H1 (cell line): ENCODE data around the gene ARHGAP6. TPM values are rescaled to one million over a fixed set of nuclear protein-coding genes. Genes with fewer than 3 reads are reported as not detected.

ENCODE experiments used
- CTCF ChIA-PET: fragments of 300-600 bp; sonication (Branson Sonifier 250); formaldehyde crosslinking; loops from one replicate; lab custom pipeline; 2021; ENCODE audit not compliant: partially characterized antibody; lab: Charles Lee
- POLR2A ChIA-PET: fragments of 300-600 bp; sonication (Branson Sonifier 250); formaldehyde crosslinking; loops from one replicate; lab custom pipeline; 2021; ENCODE audit warnings: inconsistent platforms; ENCODE audit not compliant: partially characterized antibody; lab: Charles Lee
- DNase-seq, 2 experiments: peaks; one replicate each; pipeline versions ENCODE4 v3.0.0 to v3.0.0-alpha.2; 2010 to 2022; ENCODE audit warnings: low spot score in 2 of 2, low read depth in 1 of 2, mixed read lengths in 1 of 2
- FAIRE-seq: peaks from 2 replicates; lab custom pipeline; 2011; peaks lifted over from hg19 to GRCh38; lab: Jason Lieb, UNC
- H2AFZ ChIP-seq: 2 replicates; pipeline ENCODE4 v1.8.1; 2012; ENCODE audit warnings: low read length, inconsistent platforms
- H2AK5ac ChIP-seq: 2 replicates; pipeline ENCODE4 v1.6.1; 2013; ENCODE audit warnings: low read depth, low read length
- H2BK120ac ChIP-seq: replicated peaks from 2 replicates; pipeline ENCODE3; 2013; ENCODE audit warnings: low read depth, low read length, inconsistent platforms
- H2BK12ac ChIP-seq: 2 replicates; pipeline ENCODE4 v1.6.1; 2013; ENCODE audit warnings: low read depth, low read length
- H2BK15ac ChIP-seq: 2 replicates; pipeline ENCODE4 v1.6.1; 2013; ENCODE audit warnings: low read length
- H2BK20ac ChIP-seq: 2 replicates; pipeline ENCODE4 v1.6.1; 2013; ENCODE audit warnings: low read length
- H2BK5ac ChIP-seq: 2 replicates; pipeline ENCODE4 v1.6.1; 2013; ENCODE audit warnings: low read depth, low read length
- H3K14ac ChIP-seq: 2 replicates; pipeline ENCODE4 v1.6.1; 2013; ENCODE audit warnings: inconsistent platforms; ENCODE audit not compliant: insufficient read length
- H3K18ac ChIP-seq: 2 replicates; pipeline ENCODE4 v1.6.1; 2013; ENCODE audit warnings: low read length; ENCODE audit errors: extremely low read depth
- H3K23ac ChIP-seq: 2 replicates; pipeline ENCODE4 v1.6.1; 2013; ENCODE audit warnings: inconsistent platforms; ENCODE audit not compliant: insufficient read length
- H3K23me2 ChIP-seq: 2 replicates; pipeline ENCODE4 v1.6.1; 2013; ENCODE audit warnings: low read depth, low read length
- H3K27ac ChIP-seq: 2 replicates; pipeline ENCODE4 v1.6.1; 2011; ENCODE audit warnings: low read depth, low read length, inconsistent platforms
- H3K27me3 ChIP-seq, 4 experiments: replicated peaks in 1 of 4; 1 replicate in 1 of 4; 2 replicates in 3 of 4; pipeline versions ENCODE4 v1.6.1 to v1.8.1; 2011 to 2013; ENCODE audit warnings: low read length in 3 of 4, mild to moderate bottlenecking in 3 of 4, inconsistent platforms in 2 of 4, mixed read lengths in 2 of 4, moderate library complexity in 1 of 4; ENCODE audit not compliant: control insufficient read depth in 3 of 4, insufficient read depth in 3 of 4; ENCODE audit errors: extremely low read depth in 1 of 4
- H3K36me3 ChIP-seq, 4 experiments: 2 replicates each; pipeline versions ENCODE4 v1.6.1 to v1.8.1; 2011 to 2013; ENCODE audit warnings: mild to moderate bottlenecking in 4 of 4, low read length in 3 of 4, moderate library complexity in 2 of 4, control low read depth in 1 of 4, inconsistent platforms in 1 of 4; ENCODE audit not compliant: insufficient read depth in 4 of 4, control insufficient read depth in 2 of 4
- H3K4ac ChIP-seq: replicated peaks from 2 replicates; pipeline ENCODE3; 2013; ENCODE audit warnings: low read length, low read depth, mixed read lengths, inconsistent platforms; ENCODE audit not compliant: insufficient read length
- H3K4me1 ChIP-seq, 4 experiments: replicated peaks in 1 of 4; 1 replicate in 1 of 4; 2 replicates in 3 of 4; pipeline versions ENCODE4 v1.6.1 to v1.8.1; 2011 to 2013; ENCODE audit warnings: low read length in 3 of 4, inconsistent platforms in 2 of 4, mixed read lengths in 1 of 4; ENCODE audit not compliant: insufficient read depth in 4 of 4, control insufficient read depth in 3 of 4
- H3K4me2 ChIP-seq, 2 experiments: 2 replicates each; pipeline versions ENCODE4 v1.6.1 to v1.8.1; 2011 to 2013; ENCODE audit warnings: low read depth in 2 of 2, low read length in 2 of 2, control low read depth in 1 of 2, inconsistent platforms in 1 of 2, mild to moderate bottlenecking in 1 of 2; ENCODE audit not compliant: insufficient read depth in 1 of 2
- H3K4me3 ChIP-seq, 4 experiments: fragments of 200-600, 300-600 bp in 1 of 4; sonication (generic), shearing (Covaris generic), sonication (Bioruptor Twin) in 1 of 4; 2 replicates each; pipeline versions ENCODE4 v1.5.1 to v1.8.1; 2011 to 2016; ENCODE audit warnings: low read length in 4 of 4, low read depth in 3 of 4, control low read depth in 2 of 4, inconsistent platforms in 2 of 4, mild to moderate bottlenecking in 2 of 4, mixed read lengths in 1 of 4, moderate library complexity in 1 of 4; ENCODE audit not compliant: insufficient read depth in 2 of 4; ENCODE audit errors: extremely low read depth in 1 of 4
- H3K56ac ChIP-seq: replicated peaks from 2 replicates; pipeline ENCODE3; 2013; ENCODE audit warnings: low read depth, mild to moderate bottlenecking, mixed read lengths, low read length, inconsistent platforms; ENCODE audit not compliant: insufficient read length
- H3K79me1 ChIP-seq: 2 replicates; pipeline ENCODE4 v1.6.1; 2013; ENCODE audit warnings: low read depth, low read length, control low read depth
- H3K79me2 ChIP-seq, 2 experiments: 2 replicates each; pipeline versions ENCODE4 v1.6.1 to v1.8.1; 2012 to 2013; ENCODE audit warnings: low read length in 2 of 2, mild to moderate bottlenecking in 2 of 2, inconsistent platforms in 1 of 2; ENCODE audit not compliant: insufficient read depth in 2 of 2, control insufficient read depth in 1 of 2
- H3K9ac ChIP-seq, 4 experiments: replicated peaks in 1 of 4; 1 replicate in 1 of 4; 2 replicates in 3 of 4; pipeline versions ENCODE4 v1.6.1 to v1.8.1; 2011 to 2013; ENCODE audit warnings: low read depth in 3 of 4, low read length in 3 of 4, control low read depth in 2 of 4, mild to moderate bottlenecking in 2 of 4, moderate library complexity in 2 of 4, inconsistent platforms in 1 of 4; ENCODE audit errors: extremely low read depth in 1 of 4
- H3K9me3 ChIP-seq, 2 experiments: 2 replicates each; pipeline versions ENCODE4 v1.6.1 to v1.8.1; 2012 to 2013; ENCODE audit warnings: mild to moderate bottlenecking in 2 of 2, moderate library complexity in 2 of 2, control low read depth in 1 of 2, inconsistent platforms in 1 of 2, low read depth in 1 of 2, low read length in 1 of 2, mixed read lengths in 1 of 2; ENCODE audit not compliant: insufficient read depth in 2 of 2
- H4K20me1 ChIP-seq, 2 experiments: replicated peaks in 1 of 2; 2 replicates each; pipeline versions ENCODE3 to v1.8.1; 2011 to 2013; ENCODE audit warnings: inconsistent platforms in 2 of 2, low read length in 2 of 2, mild to moderate bottlenecking in 1 of 2; ENCODE audit not compliant: insufficient read depth in 2 of 2, control insufficient read depth in 1 of 2
- H4K5ac ChIP-seq: 2 replicates; pipeline ENCODE4 v1.6.1; 2013; ENCODE audit warnings: low read length, low read depth, mixed read lengths, inconsistent platforms; ENCODE audit not compliant: insufficient read length
- H4K8ac ChIP-seq: 2 replicates; pipeline ENCODE4 v1.8.0; 2013; ENCODE audit warnings: mild to moderate bottlenecking, moderate library complexity, low read length, inconsistent platforms; ENCODE audit not compliant: insufficient read depth; ENCODE audit errors: extremely low read depth
- H4K91ac ChIP-seq: replicated peaks from 2 replicates; pipeline ENCODE3; 2013; ENCODE audit warnings: low read length, mixed read lengths, inconsistent platforms; ENCODE audit not compliant: insufficient read length
- ATF3 ChIP-seq: IDR thresholded peaks from 2 replicates; pipeline ENCODE4 v1.6.1; 2011; ENCODE audit warnings: low read depth, mild to moderate bottlenecking, low read length; ENCODE audit not compliant: insufficient read depth
- BRCA1 ChIP-seq: IDR thresholded peaks from 2 replicates; pipeline ENCODE4 v1.6.1; 2012; ENCODE audit warnings: low read depth, low read length, improper control_type of control experiment
- NRF1 ChIP-seq: IDR thresholded peaks from 2 replicates; pipeline ENCODE4 v1.6.1; 2011; ENCODE audit warnings: mild to moderate bottlenecking, low read depth, low read length, improper control_type of control experiment
- PHF8 ChIP-seq: fragments of 200-600 bp; sonication (generic); conservative IDR thresholded peaks from 2 replicates; pipeline ENCODE4 v1.7.1; 2012; ENCODE audit warnings: low read depth, mild to moderate bottlenecking, inconsistent platforms, low read length, moderate library complexity
- TAF1 ChIP-seq: IDR thresholded peaks from 2 replicates; pipeline ENCODE4 v1.6.1; 2011; ENCODE audit warnings: mild to moderate bottlenecking, low read depth, low read length
- WGBS, 2 experiments: shearing (Covaris generic) in 1 of 2; methylation state at CpG; one replicate each; pipeline versions ENCODE4 v1.1.6 to v1.1.7; 2013 to 2015; ENCODE audit warnings: low lambda C conversion rate in 2 of 2, mixed read lengths in 2 of 2, inconsistent platforms in 1 of 2, low coverage in 1 of 2, missing lambda C conversion rate in 1 of 2; ENCODE audit not compliant: insufficient replicate concordance in 2 of 2, insufficient coverage in 1 of 2, insufficient read length in 1 of 2; ENCODE audit errors: extremely low coverage in 1 of 2, missing lambda C conversion rate in 1 of 2; 5-methylcytosine and 5-hydroxymethylcytosine counted together
- polyA plus RNA-seq, 7 experiments: library from polyadenylated mRNA; depleted of rRNA in 3 of 7; stranded (reverse) in 5 of 7; unstranded in 2 of 7; fragments of >200 nt in 5 of 7; fragments of 200-250 nt in 2 of 7; gene quantifications; 1 replicate in 5 of 7; 2 replicates in 1 of 7; 4 replicates in 1 of 7; pipeline versions ENCODE4 v1.2.1 to v1.2.3, GENCODE V29; 2011 to 2013; ENCODE audit warnings: missing spikeins in 2 of 7, mixed read lengths in 2 of 7
- total RNA-seq: library from RNA; stranded (reverse); fragmentation: NEBNext Ultra II Directional; extraction: Animal tissue kit (Norgen Biotek cat#: 25700); gene quantifications from 2 replicates; pipeline ENCODE4 v1.2.1, GENCODE V29; 2021

Gene ARHGAP6
- total and polyA plus RNA-seq, 2 of the 8 experiments (the other 6 are each of a cell fraction or from before 2014, with no cell fraction given), result 0.35 to 0.82 TPM

- POLR2A ChIA-PET, result no interaction called here
- Histone ChIP-seq H3K27ac (no peak overlapping the region), H3K23ac (no peak overlapping the region), H4K20me1 (no peaks in the 10 kb centered on the region), H3K9me3 (no peaks in the 10 kb centered on the region), H4K5ac (no peak overlapping the region), H2AK5ac (no peak overlapping the region), H2AFZ (no peak overlapping the region), H3K79me2 (no peaks in the 10 kb centered on the region), H3K4ac (no peak overlapping the region), H3K14ac (no peak overlapping the region), H3K23me2 (no peaks in the 10 kb centered on the region), H2BK120ac (no peak overlapping the region), H4K8ac (no peak overlapping the region), H3K36me3 (no peaks in the 10 kb centered on the region), H3K79me1 (no peaks in the 10 kb centered on the region), H3K27me3 (no peaks in the 10 kb centered on the region), H3K18ac (no peak overlapping the region), H2BK15ac (no peak overlapping the region), H2BK5ac (no peak overlapping the region), H3K4me3 (no peak overlapping the region), H2BK20ac (no peak overlapping the region), H3K56ac (no peak overlapping the region), H3K4me2 (no peak overlapping the region), H3K4me1 (no peaks in the 10 kb centered on the region), H3K9ac (no peak overlapping the region), H4K91ac (no peak overlapping the region)
- CTCF ChIA-PET, result no interaction called here
- 87% methylated on average over 4 of the region's 4 CpGs; no CpG with 5 or more reads in 1 of the 2 experiments for WGBS, 2 experiments
- no peak for FAIRE-seq
- TF ChIP-seq PHF8 (no peak), ATF3 (no peak), BRCA1 (no peak), TAF1 (no peak), NRF1 (no peak)
- TF ChIP-seq, all 59 proteins: peak for 0
- no peak overlapping the region for H2BK12ac ChIP-seq
- no peak for DNase-seq
Observed at GRCh38 chrX:11363069-11363594, 302.6 kb downstream of the ARHGAP6 start.
